Activated T-cell treated with anti-CD3 and anti-CD28 coated beads for 1 hour (primary cell): ENCODE results near the gene SLC16A13.
"Not testable (repeated sequence)": the region's sequence is repeated elsewhere in the genome, so short reads cannot be mapped to it uniquely, and the experiment has no call there.

Source experiments
- DNase-seq: peaks from one replicate; pipeline ENCODE4 v3.0.0-alpha.2; 2020; ENCODE audit warnings: low read depth

Gene SLC16A13

DNA sequence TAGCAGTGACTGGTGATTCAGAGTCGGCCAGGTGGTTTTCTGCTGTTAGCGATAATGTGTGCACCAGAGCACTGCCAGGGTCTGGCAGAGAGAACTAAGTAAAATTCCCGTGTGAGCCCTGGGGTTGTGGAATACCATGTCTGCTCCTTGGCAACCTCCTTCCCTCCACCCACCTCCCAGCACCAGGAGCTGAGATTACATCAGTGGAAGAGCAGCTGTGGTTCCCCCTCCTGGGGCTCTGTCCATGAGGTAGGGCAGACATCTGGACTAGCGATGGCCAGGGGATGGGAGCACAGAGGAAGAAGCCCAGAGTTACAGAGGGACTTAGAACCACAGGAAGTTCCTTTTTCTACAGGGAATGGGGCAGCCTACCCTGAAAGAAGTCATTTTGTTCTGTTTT, 28.4 kb downstream of the SLC16A13 start:
- DNase-seq: no peak

DNA sequence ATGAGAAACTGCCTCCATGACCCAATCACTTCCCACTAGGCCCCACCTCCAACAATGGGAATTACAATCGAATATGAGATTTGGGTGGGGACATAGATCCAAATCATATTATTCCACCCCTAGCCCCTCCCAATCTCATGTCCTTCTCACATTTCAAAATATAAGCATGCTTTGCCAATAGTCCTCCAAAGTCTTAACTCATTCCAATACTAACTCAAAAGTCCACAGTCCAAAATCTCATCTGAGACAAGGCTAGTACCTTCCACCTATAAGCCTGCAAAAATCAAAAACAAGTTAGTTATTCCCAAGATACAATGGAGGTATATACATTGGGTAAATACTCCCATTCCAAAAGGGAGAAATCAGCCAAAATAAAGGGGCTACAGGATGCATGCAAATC, 31.4 kb downstream of the SLC16A13 start:
- DNase-seq: no peak

DNA sequence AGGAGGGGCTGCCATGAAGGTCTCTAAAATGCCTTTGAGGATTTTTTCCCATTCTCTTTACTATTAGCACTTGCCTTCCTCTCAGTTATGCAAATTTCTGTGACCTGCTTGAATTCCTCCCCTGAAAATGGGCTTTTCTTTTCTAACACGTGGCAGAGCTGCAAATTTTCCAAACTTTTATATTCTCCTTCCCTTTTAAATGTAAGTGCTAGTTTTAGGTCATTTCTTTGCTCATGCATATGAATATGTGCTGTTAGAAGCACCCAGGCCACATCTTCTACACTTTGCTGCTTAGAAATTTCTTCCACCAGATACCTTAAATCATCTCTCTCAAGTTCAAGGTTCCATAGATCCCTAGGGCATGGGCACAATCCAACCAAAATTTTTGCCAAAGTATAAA, 32.5 kb downstream of the SLC16A13 start:
- DNase-seq: no peak

DNA sequence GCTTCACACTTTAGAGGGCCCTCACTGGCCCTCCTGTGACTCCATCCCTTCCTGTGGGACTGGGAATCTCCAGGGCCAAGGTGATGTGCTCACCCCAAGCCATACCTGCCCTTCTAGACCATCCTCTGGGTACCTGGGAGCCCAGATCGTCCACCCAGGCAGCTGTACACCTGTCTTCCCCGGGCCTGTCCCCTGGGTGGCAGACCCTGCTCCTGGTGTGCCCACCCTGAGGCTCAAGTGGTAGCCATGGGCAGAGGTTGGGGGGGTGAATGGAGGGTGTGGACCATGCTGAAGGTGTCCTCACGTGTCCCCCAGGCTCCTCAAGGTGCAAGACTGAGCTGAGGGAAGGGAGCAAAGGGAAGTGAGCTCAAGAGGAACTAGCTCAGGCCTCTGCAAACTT, 34.9 kb downstream of the SLC16A13 start:
- no peak for DNase-seq

DNA sequence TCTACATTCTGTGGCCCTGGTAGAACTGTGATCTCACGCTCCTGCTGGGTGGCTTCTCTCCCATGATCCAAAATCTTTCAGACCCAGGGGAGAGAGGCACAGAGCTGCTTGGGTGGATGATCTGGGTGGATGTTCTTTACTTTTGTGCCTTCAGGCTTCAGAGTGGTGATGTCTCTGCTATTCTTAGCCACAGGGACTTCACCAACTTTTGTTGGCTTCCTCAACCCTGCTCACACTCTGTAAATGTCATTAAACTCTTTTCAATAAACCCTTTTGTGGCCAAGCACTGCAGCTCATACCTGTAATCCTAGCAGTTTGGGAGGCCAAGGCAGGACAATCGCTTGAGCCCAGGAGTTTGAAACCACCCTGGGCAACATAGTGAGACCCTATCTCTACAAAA, 36.6 kb downstream of the SLC16A13 start:
- DNase-seq: no peak

DNA sequence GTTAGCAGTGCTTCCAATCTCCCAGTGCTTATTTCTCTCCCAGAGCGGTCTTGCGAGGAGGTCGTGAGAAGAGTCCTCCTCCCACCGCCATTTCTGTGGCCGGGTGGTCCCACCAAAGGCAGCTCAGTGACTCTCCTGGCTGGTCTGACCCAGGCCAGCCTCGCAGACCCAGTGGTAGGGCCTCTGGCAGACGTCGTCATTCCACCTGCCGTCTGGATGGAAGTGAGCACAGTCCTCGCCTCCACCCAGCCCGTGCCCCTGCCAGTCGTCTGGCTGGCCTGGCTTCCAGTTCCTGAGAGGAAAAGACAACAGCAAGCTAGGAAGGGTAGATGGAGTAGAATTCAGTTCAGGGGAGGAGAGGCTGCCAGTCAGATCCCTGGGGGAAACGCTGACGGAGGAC, 39.1 kb downstream of the SLC16A13 start:
- DNase-seq: no peak

DNA sequence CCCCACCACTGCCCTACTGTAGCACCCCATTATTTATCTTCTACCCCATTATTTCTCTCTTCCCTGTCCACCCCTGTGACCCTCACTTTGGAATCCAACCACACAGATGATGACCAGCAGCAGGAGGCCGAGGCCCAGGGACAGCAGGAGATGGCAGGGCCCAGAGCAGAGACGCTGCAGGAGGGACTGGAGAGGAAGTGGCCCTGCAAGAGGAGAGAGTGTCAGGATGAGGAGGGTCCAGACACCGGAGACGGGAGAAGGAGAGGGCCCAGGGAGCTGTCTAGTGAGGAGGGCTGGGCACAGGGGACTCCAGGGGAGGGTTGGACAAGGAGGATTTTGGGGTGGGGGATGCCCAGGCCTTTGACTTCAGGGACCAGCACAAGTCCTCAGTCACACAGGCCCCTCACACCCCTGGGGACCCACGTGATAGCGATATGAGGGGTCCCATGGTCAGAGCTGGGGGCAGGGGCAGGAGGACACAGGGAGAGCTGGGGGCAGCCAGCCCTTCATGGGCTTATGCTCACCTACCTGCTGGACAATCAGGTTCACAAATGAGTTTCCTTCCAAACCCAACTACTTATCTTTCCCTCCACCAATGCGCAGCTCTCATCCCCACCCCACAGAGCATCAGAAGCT, 42.2 kb downstream of the SLC16A13 start:
- no peak for DNase-seq

DNA sequence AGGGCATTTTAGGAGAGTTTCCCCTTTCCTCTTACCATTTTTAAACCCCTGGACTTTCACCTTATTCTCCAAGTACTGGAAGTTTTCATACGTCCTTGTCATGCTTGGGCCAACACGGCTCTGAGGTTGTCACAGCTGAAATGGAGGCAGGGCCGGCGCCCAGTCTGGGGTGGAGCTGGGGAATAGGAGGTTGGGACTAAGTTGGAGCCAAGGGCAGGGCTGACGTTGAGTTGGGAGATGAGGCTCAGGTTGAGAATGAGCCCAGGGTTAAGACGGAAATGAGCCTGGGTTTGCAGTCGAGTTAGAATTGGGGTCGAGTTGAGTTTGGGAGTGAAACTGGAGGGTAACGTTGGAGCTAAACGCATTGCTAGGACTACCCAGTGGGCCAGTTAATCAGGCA, 42.9 kb downstream of the SLC16A13 start:
- no peak for DNase-seq

DNA sequence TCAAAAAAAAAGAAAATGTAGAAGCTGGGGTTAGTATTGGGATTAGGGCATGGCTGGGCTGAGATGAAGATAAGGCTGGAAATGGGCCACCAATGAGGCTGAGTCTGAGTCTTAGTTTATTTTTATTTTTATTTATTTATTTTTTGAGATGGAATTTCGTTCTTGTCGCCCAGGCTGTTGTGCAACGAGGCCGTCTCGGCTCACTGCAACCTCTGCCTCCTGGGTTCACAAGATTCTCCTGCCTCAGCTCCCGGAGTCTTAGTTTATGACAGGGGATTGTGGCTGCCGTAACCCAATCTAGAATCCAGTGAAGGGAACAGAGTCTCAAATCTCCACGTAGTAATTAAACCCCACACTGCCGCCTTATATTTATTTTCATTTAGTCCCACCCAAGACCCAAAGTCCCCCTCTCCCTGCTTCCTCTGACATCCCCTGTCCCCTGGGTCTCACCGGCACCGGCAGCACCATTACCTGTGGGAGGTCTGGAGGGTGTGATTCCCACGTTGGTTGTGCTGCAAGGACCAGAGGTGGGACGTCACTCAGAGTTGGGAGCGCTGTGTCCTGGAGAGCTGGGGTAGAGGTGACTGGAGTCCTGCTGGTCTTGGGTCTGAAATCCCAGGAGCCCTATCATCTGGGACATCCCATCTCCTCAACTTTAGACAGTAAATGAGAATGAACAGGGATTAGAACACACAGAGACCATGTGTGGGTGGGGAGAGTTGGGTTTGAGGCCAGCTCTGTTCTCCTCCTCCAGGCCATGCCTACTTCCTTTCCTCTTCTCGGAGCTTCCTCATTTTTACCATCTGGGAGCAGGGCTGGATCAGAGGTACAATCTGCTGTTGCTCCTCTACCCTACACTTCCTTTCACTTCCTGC, 44.0 kb downstream of the SLC16A13 start, which contains the start of gene CLEC10A:
Gene CLEC10A, minus strand, starts transcription at position 671 of the 875 bp plus-strand sequence. CDS start 1,439 bp downstream, outside the sequence.
- no peak for DNase-seq

DNA sequence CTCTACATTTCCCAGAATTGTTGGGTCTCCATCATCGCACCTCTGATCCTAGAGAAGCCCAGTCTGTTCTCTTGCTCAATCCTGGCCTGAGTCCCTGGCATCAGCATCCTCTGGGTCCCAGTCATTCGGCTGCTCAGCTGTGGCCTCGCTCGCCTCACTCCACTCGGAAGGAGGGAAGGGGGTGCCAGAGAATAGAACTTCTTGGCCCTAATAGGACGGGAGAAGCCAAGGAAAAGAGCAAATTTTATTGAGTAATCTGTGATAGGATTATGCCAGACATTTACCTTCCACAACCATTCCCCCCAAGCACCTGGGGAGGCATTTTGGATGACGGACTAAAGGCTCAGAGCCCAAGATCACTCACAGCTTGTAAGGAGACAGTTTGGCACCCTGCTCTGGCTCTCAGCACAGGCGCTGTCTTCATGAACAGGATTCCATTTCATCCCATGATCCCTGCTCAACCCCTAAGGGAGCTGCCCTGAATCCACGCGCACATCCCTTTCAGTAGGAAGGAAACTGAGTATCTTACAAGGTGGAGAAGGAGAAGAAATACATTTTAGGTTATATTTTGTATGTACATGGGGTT, 44.7 kb downstream of the SLC16A13 start:
- DNase-seq: no peak

DNA sequence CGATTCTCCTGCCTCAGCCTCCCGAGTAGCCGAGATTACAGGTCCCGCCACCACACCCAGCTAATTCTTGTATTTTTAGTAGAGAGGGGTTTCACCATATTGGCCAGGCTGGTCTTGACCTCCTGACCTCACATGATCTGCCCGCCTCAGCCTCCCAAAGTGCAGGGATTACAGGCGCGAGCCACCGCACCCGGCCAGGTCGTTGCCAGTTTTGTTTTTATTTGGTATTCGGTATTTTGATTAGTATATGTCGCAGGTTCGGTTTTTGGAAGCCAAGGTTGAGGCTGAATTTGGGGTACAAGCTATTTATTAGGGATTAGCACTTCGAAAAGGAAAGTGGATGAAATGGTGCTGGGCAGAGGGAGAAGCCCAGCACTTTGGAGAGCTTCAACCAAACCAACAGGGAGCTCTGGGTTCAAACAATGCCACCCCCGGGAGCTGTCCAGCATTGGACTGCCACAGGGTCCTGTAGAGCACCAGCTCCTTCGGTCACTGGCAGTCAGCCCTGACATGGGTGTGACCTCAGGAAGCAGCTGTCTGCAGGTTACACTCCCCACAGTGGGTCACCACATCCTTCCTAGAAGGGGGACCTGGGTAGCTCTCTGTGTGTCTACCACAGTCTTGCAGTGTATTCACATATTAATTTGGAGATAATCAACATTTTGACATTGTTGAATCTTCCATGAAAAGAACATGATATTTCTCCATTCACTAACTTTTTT, 45.7 kb downstream of the SLC16A13 start:
- DNase-seq: no peak

DNA sequence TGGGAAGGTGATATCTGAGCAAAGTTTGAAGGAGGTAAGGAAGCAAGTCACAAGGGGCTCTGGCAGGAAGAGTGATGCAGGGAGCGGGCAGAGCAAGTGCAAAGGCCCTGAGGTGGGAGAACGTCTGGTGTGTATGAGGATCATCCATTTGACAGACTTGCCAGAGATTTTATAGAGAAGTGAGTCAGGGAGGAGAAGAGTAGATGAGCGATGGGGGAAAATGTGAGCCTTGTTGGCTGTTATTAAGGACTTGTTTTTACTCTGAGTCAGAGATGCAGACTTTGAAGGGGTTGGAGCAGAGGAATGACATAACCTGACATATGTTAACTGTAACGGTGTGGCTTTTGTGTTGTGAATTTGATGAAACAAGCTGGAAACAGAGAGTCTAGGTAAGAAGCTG, 47.8 kb downstream of the SLC16A13 start:
- DNase-seq: no peak

DNA sequence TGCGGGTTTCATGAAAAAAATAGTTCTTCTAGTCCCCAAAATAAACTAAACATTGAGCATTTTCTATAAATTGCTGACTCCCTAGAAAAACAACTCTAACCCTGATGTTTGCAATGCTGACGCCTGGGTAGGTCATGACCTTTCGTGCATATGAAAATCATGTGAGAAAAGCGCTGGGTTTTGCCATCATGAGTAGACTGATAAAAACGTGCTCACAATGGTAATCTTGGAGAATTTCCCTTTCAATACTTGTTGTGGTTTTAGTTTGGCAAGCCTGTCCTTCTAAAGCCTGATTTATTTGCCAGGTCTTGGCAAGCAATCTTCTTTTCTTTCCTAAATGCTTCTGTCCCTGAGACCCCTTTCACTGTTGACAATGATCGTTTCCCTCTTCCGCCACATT, 48.3 kb downstream of the SLC16A13 start:
- DNase-seq: no peak

DNA sequence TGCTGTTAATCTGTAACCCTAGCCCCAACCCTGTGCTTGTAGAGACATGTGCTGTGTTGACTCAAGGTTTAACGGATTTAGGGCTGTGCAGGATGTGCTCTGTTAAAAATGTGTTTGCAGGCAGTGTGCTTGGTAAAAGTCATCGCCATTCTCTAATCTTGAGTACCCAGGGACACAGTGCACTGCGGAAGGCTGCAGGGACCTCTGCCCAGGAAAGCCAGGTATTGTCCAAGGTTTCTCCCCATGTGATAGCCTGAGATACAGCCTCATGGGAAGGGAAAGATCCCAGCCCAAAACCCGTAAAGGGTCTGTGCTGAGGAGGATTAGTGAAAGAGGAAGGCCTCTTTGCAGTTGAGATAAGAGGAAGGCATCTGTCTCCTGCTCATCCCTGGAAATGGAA, 52.6 kb downstream of the SLC16A13 start:
- DNase-seq: not testable (repeated sequence)

DNA sequence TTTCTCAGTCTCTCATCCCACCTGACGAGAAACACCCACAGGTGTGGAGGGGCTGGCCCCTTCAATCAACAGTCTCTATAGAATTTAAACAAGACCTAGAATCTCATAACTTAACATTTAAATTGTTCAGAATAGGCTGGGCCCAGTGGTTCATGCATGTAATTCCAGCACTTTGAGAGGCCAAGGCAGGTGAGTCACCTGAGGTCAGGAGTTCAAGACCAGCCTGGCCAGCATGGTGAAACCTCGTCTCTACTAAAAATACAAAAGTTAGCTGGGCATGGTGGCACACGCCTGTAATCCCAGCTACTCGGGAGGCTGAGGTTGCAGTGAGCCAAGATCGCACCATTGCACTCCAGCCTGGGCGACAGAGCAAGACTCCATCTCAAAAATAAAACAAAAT, 53.8 kb downstream of the SLC16A13 start:
- DNase-seq: not testable (repeated sequence)
